GM19468 (cell line): ENCODE results near the gene CCDC88A.
"Not testable (repeated sequence)": the region's sequence is repeated elsewhere in the genome, so short reads cannot be mapped to it uniquely, and the experiment has no call there.

ENCODE experiments used
- ATAC-seq: cut with Tn5 transposase; IDR thresholded peaks from one replicate; pipeline ENCODE4 v1.9.1; 2021; ENCODE audit warnings: mild to moderate bottlenecking, moderate library complexity, moderate number of reproducible peaks; ENCODE audit not compliant: unreplicated experiment; ENCODE audit errors: extremely low read depth

Gene CCDC88A

GRCh38 chr2:55419679-55420438 lies at the start of gene CCDC88A:
Gene CCDC88A (minus strand): TSS chr2:55419856. CDS start chr2:55419079, 777 bp downstream.
- ATAC-seq = peak; percentile 73

GRCh38 chr2:55461679-55462078 lies 42.0 kb upstream of the CCDC88A start:
- no peak for ATAC-seq

GRCh38 chr2:55460562-55460961 lies 40.9 kb upstream of the CCDC88A start:
- no peak for ATAC-seq

- ATAC-seq = no peak
These were observed 40.1 kb upstream of the CCDC88A start for GRCh38 chr2:55459714-55460274.

GRCh38 chr2:55459279-55459678 lies 39.6 kb upstream of the CCDC88A start:
- ATAC-seq = no peak

- ATAC-seq = no peak
These were observed 34.5 kb upstream of the CCDC88A start for GRCh38 chr2:55454121-55454520.

- no peak for ATAC-seq
These were observed 33.2 kb upstream of the CCDC88A start for GRCh38 chr2:55452879-55453278.

GRCh38 chr2:55451699-55452098 lies 32.0 kb upstream of the CCDC88A start:
- no peak for ATAC-seq

GRCh38 chr2:55450014-55450413 lies 30.4 kb upstream of the CCDC88A start:
- not testable (repeated sequence) for ATAC-seq

GRCh38 chr2:55442045-55442760 lies 22.5 kb upstream of the CCDC88A start:
- ATAC-seq = not testable (repeated sequence)

- ATAC-seq = no peak
These were observed 21.7 kb upstream of the CCDC88A start for GRCh38 chr2:55441280-55441892.

GRCh38 chr2:55439101-55439397 lies 19.4 kb upstream of the CCDC88A start:
- ATAC-seq = no peak

- ATAC-seq = no peak
These were observed 18.9 kb upstream of the CCDC88A start for GRCh38 chr2:55438391-55439100.

GRCh38 chr2:55437515-55438390 lies 18.1 kb upstream of the CCDC88A start:
- no peak for ATAC-seq

GRCh38 chr2:55431982-55432627 lies 12.4 kb upstream of the CCDC88A start:
- ATAC-seq = peak; percentile 59

GRCh38 chr2:55430211-55430975 lies 10.7 kb upstream of the CCDC88A start:
- no peak for ATAC-seq

GRCh38 chr2:55428258-55428657 lies 8.6 kb upstream of the CCDC88A start:
- ATAC-seq = no peak

GRCh38 chr2:55425431-55425831 lies 5.8 kb upstream of the CCDC88A start:
- no peak for ATAC-seq
